ENCODE measurements around the gene NAV1.
A peak's percentile ranks its signal among the peaks of the same experiment; 100 is the strongest.

NAV1 gene

DNA sequence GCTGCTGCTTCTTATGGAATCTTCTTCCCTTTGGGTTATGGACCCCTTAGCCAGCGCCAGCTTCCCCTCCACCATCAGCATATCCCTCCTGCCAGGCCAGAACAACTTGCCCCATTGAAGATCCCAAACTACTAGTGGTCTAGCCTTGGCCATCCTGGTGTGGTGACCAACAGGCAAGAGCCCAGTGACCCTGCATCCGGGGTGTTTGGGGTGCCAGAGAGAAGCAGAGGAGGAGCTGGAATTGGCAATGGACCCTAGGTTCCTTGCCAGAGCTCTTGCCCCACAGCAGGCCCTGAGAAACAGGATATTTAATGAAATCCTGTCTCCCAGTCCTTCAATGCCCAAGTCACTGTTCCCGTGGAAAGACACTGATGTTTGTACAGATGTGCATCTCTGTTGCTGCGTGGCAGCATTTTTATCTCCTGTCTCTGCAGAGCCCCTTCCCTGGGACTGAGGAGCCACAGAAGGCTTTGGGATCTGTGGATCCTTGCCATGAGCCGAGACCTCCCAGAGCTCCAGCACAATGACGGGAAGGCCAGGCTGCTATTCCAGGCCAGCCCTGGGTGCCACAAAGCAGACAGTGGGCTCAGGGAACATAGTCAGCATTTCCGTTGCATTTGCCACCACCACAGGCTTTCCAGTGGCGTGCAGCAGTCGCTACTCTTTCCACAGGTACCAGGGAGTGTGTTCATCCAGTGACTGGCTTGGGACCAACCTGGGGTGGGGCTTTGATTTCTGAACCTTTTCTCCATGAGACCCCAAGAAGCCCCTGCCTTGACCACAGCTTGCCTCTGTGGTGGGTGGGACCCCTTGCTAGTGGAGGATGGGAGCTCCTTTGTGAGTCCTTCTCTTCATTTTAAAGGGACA, 21.6 kb downstream of the NAV1 start:
- TF ChIP-seq, protein P1, sequence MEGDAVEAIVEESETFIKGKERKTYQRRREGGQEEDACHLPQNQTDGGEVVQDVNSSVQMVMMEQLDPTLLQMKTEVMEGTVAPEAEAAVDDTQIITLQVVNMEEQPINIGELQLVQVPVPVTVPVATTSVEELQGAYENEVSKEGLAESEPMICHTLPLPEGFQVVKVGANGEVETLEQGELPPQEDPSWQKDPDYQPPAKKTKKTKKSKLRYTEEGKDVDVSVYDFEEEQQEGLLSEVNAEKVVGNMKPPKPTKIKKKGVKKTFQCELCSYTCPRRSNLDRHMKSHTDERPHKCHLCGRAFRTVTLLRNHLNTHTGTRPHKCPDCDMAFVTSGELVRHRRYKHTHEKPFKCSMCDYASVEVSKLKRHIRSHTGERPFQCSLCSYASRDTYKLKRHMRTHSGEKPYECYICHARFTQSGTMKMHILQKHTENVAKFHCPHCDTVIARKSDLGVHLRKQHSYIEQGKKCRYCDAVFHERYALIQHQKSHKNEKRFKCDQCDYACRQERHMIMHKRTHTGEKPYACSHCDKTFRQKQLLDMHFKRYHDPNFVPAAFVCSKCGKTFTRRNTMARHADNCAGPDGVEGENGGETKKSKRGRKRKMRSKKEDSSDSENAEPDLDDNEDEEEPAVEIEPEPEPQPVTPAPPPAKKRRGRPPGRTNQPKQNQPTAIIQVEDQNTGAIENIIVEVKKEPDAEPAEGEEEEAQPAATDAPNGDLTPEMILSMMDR (conservative IDR thresholded peaks at IDR 0.05; ENCODE audit: low read depth, low read length): no peak
- H3K4me3 ChIP-seq (IDR thresholded peaks at IDR 0.05; ENCODE audit: insufficient read depth, low read depth, low read length): no peak overlapping the region
- H3K36me3 ChIP-seq (ENCODE audit: insufficient read depth): no peaks in the 10 kb centered on the region
- H2AFZ ChIP-seq (ENCODE audit: low read depth): 0 out of 2 replicates have a peak overlapping the region, but pooled peaks have one; percentile 70
- H3K27me3 ChIP-seq (ENCODE audit: insufficient read depth, low read depth): no peaks in the 10 kb centered on the region
- peaks cover 8% of the 10 kb centered on the region for H3K4me1 ChIP-seq (ENCODE audit: low read depth, poor library complexity, severe bottlenecking)
- H3K27ac ChIP-seq: no peak overlapping the region
- no peak overlapping the region for H3K9ac ChIP-seq
- no peak overlapping the region for H3K4me2 ChIP-seq
- no peaks in the 10 kb centered on the region for H3K79me2 ChIP-seq (ENCODE audit: insufficient read depth, low read depth)
- H4K20me1 ChIP-seq (ENCODE audit: insufficient read depth): no peaks in the 10 kb centered on the region

GRCh38 chr1:201561195-201561564, 22.3 kb downstream of the NAV1 start:
- no peaks in the 10 kb centered on the region for H3K79me2 ChIP-seq (ENCODE audit: insufficient read depth, low read depth)

GRCh38 chr1:201561601-201562000, 22.7 kb downstream of the NAV1 start:
- no peak overlapping the region for H2AFZ ChIP-seq (ENCODE audit: low read depth)
- H3K27me3 ChIP-seq (ENCODE audit: insufficient read depth, low read depth): no peaks in the 10 kb centered on the region
- H3K36me3 ChIP-seq (ENCODE audit: insufficient read depth): no peaks in the 10 kb centered on the region
- no peak overlapping the region for H3K9ac ChIP-seq
- H3K4me3 ChIP-seq (IDR thresholded peaks at IDR 0.05; ENCODE audit: insufficient read depth, low read depth, low read length): no peak overlapping the region
- TF ChIP-seq, protein P1 (conservative IDR thresholded peaks at IDR 0.05; ENCODE audit: low read depth, low read length): no peak
- H4K20me1 ChIP-seq (ENCODE audit: insufficient read depth): no peaks in the 10 kb centered on the region
- no peak overlapping the region for H3K4me2 ChIP-seq
- H3K27ac ChIP-seq: no peak overlapping the region
- no peaks in the 10 kb centered on the region for H3K79me2 ChIP-seq (ENCODE audit: insufficient read depth, low read depth)
- H3K4me1 ChIP-seq (ENCODE audit: low read depth, poor library complexity, severe bottlenecking): peaks cover 8% of the 10 kb centered on the region

More at GRCh38 chr1:201561195-201561564, 22.3 kb downstream of the NAV1 start:
- H4K20me1 ChIP-seq (ENCODE audit: insufficient read depth): no peaks in the 10 kb centered on the region
- TF ChIP-seq, protein P1 (conservative IDR thresholded peaks at IDR 0.05; ENCODE audit: low read depth, low read length): no peak
- H3K36me3 ChIP-seq (ENCODE audit: insufficient read depth): no peaks in the 10 kb centered on the region
- H2AFZ ChIP-seq (ENCODE audit: low read depth): no peak overlapping the region
- no peak overlapping the region for H3K4me2 ChIP-seq
- H3K27ac ChIP-seq: no peak overlapping the region
- no peak overlapping the region for H3K4me3 ChIP-seq (IDR thresholded peaks at IDR 0.05; ENCODE audit: insufficient read depth, low read depth, low read length)
- H3K9ac ChIP-seq: no peak overlapping the region
- no peaks in the 10 kb centered on the region for H3K27me3 ChIP-seq (ENCODE audit: insufficient read depth, low read depth)
- peaks cover 8% of the 10 kb centered on the region for H3K4me1 ChIP-seq (ENCODE audit: low read depth, poor library complexity, severe bottlenecking)

GRCh38 chr1:201562257-201562656, 23.3 kb downstream of the NAV1 start:
- no peak overlapping the region for H3K9ac ChIP-seq
- H3K36me3 ChIP-seq (ENCODE audit: insufficient read depth): no peaks in the 10 kb centered on the region
- no peak overlapping the region for H3K4me2 ChIP-seq
- H3K4me3 ChIP-seq (IDR thresholded peaks at IDR 0.05; ENCODE audit: insufficient read depth, low read depth, low read length): no peak overlapping the region
- H3K79me2 ChIP-seq (ENCODE audit: insufficient read depth, low read depth): no peaks in the 10 kb centered on the region
- no peak overlapping the region for H2AFZ ChIP-seq (ENCODE audit: low read depth)
- H3K27ac ChIP-seq: no peak overlapping the region
- no peaks in the 10 kb centered on the region for H4K20me1 ChIP-seq (ENCODE audit: insufficient read depth)
- TF ChIP-seq, protein P1 (conservative IDR thresholded peaks at IDR 0.05; ENCODE audit: low read depth, low read length): no peak
- H3K27me3 ChIP-seq (ENCODE audit: insufficient read depth, low read depth): no peaks in the 10 kb centered on the region
- H3K4me1 ChIP-seq (ENCODE audit: low read depth, poor library complexity, severe bottlenecking): peaks cover 8% of the 10 kb centered on the region
